Neural cell (in vitro differentiated cells): ENCODE data around the gene PERM1. TPM values are rescaled to one million over a fixed set of nuclear protein-coding genes. Genes with fewer than 3 reads are reported as not detected.

Experiments
- H2AFZ ChIP-seq: fragments of 200-600, 300-800 bp; sonication (generic), shearing (Covaris generic); 2 replicates; pipeline ENCODE4 v1.6.0; 2014; ENCODE audit warnings: low read depth, mild to moderate bottlenecking, antibody characterized with exemption, low read length, moderate library complexity
- H3F3A ChIP-seq: fragments of 200-600 bp; shearing (Covaris generic); 2 replicates; pipeline ENCODE4 v1.6.1; 2016; ENCODE audit warnings: mild to moderate bottlenecking, moderate library complexity, mixed read lengths, antibody characterized with exemption, low read length; ENCODE audit not compliant: insufficient read depth, poor library complexity, severe bottlenecking
- H3K27ac ChIP-seq: fragments of 200-600, 300-800 bp; sonication (generic), shearing (Covaris generic); 2 replicates; pipeline ENCODE4 v1.5.1; 2014; ENCODE audit warnings: mild to moderate bottlenecking, low read length, moderate library complexity
- H3K27me3 ChIP-seq: fragments of 300-800, 200-600 bp; sonication (generic), shearing (Covaris generic); 2 replicates; pipeline ENCODE4 v1.6.0; 2014; ENCODE audit warnings: mild to moderate bottlenecking, low read depth, low read length, moderate library complexity; ENCODE audit not compliant: insufficient read depth
- H3K36me3 ChIP-seq: fragments of 300-800, 200-600 bp; sonication (generic), shearing (Covaris generic); 2 replicates; pipeline ENCODE4 v1.5.1; 2014; ENCODE audit warnings: mild to moderate bottlenecking, antibody characterized with exemption, low read length, moderate library complexity; ENCODE audit not compliant: insufficient read depth
- H3K4me2 ChIP-seq: fragments of 300-800, 200-600 bp; sonication (generic), shearing (Covaris generic); 2 replicates; pipeline ENCODE4 v1.6.0; 2014; ENCODE audit warnings: mild to moderate bottlenecking, low read length
- H3K4me3 ChIP-seq: fragments of 300-800, 200-600 bp; sonication (generic), shearing (Covaris generic); 2 replicates; pipeline ENCODE4 v1.5.1; 2014; ENCODE audit warnings: mild to moderate bottlenecking, low read length, moderate library complexity
- H3K79me2 ChIP-seq: fragments of 200-600 bp; shearing (Covaris generic); replicated peaks from 2 replicates; pipeline ENCODE4 v1.6.0; 2014; ENCODE audit warnings: mild to moderate bottlenecking, low read length, moderate library complexity; ENCODE audit not compliant: insufficient read depth
- H3K9ac ChIP-seq: fragments of 300-800, 200-600 bp; sonication (generic), shearing (Covaris generic); 2 replicates; pipeline ENCODE4 v1.6.1; 2016; ENCODE audit warnings: mild to moderate bottlenecking, low read length, mixed read lengths
- H3K9me2 ChIP-seq: fragments of 200-600 bp; shearing (Covaris generic); 2 replicates; pipeline ENCODE4 v1.6.1; 2016; ENCODE audit warnings: mild to moderate bottlenecking, low read length, mixed read lengths; ENCODE audit not compliant: insufficient read depth
- H3K9me3 ChIP-seq: fragments of 200-600, 300-800 bp; sonication (generic), shearing (Covaris generic); 2 replicates; pipeline ENCODE4 v1.6.1; 2016; ENCODE audit warnings: mild to moderate bottlenecking, mixed run types, low read length, moderate library complexity, mixed read lengths
- H4K20me1 ChIP-seq: fragments of 200-600 bp; shearing (Covaris generic); 2 replicates; pipeline ENCODE4 v1.6.1; 2016; ENCODE audit warnings: mild to moderate bottlenecking, mixed run types; ENCODE audit not compliant: insufficient read depth
- EP300 ChIP-seq: fragments of 450-650 bp; conservative IDR thresholded peaks from 2 replicates; pipeline ENCODE4 v1.6.1; 2014; ENCODE audit warnings: antibody characterized with exemption, mild to moderate bottlenecking, moderate library complexity; ENCODE audit not compliant: poor library complexity, severe bottlenecking
- EZH2 ChIP-seq: fragments of 200-600, 300-800 bp; shearing (Covaris generic), sonication (generic); IDR thresholded peaks from 2 replicates; pipeline ENCODE4 v1.6.1; 2014; ENCODE audit warnings: antibody characterized with exemption, low read length, borderline replicate concordance, mild to moderate bottlenecking; ENCODE audit not compliant: insufficient read depth, poor library complexity, severe bottlenecking
- MXI1 ChIP-seq: fragments of 450-650 bp; conservative IDR thresholded peaks from 2 replicates; pipeline ENCODE4 v1.6.1; 2014; ENCODE audit warnings: antibody characterized with exemption, mild to moderate bottlenecking; ENCODE audit not compliant: poor library complexity, severe bottlenecking
- POLR2AphosphoS5 ChIP-seq: IDR thresholded peaks from 2 replicates; pipeline ENCODE4 v1.6.1; 2012
- RAD21 ChIP-seq: fragments of 450-650 bp; conservative IDR thresholded peaks from 2 replicates; pipeline ENCODE4 v1.6.1; 2014; ENCODE audit warnings: antibody characterized with exemption, mild to moderate bottlenecking, moderate library complexity
- REST ChIP-seq: IDR thresholded peaks from 2 replicates; pipeline ENCODE4 v1.6.1; 2012; ENCODE audit warnings: borderline replicate concordance
- SMC3 ChIP-seq: fragments of 450-650 bp; conservative IDR thresholded peaks from 2 replicates; pipeline ENCODE4 v1.6.1; 2014; ENCODE audit warnings: antibody characterized with exemption, mild to moderate bottlenecking, moderate library complexity; ENCODE audit not compliant: poor library complexity
- TAF1 ChIP-seq: IDR thresholded peaks from 2 replicates; pipeline ENCODE4 v1.6.1; 2012; ENCODE audit warnings: low read depth
- polyA plus RNA-seq: library from polyadenylated mRNA; depleted of rRNA; stranded (reverse); fragments of >200 nt; gene quantifications from 2 replicates; pipeline ENCODE4 v1.2.3, GENCODE V29; 2014
- TF ChIP-seq, protein P1 (sequence below): fragments of 450-650 bp; IDR thresholded peaks from 2 replicates; pipeline ENCODE4 v1.5.1; 2014; ENCODE audit warnings: antibody characterized with exemption, mild to moderate bottlenecking, moderate library complexity; ENCODE audit not compliant: poor library complexity, severe bottlenecking

Gene PERM1
- polyA plus RNA-seq, 1 donor from 2014 or later, result not detected

GRCh38 chr1:1006305-1007159 lies 24.6 kb upstream of the PERM1 start:
- TF ChIP-seq, protein P1, sequence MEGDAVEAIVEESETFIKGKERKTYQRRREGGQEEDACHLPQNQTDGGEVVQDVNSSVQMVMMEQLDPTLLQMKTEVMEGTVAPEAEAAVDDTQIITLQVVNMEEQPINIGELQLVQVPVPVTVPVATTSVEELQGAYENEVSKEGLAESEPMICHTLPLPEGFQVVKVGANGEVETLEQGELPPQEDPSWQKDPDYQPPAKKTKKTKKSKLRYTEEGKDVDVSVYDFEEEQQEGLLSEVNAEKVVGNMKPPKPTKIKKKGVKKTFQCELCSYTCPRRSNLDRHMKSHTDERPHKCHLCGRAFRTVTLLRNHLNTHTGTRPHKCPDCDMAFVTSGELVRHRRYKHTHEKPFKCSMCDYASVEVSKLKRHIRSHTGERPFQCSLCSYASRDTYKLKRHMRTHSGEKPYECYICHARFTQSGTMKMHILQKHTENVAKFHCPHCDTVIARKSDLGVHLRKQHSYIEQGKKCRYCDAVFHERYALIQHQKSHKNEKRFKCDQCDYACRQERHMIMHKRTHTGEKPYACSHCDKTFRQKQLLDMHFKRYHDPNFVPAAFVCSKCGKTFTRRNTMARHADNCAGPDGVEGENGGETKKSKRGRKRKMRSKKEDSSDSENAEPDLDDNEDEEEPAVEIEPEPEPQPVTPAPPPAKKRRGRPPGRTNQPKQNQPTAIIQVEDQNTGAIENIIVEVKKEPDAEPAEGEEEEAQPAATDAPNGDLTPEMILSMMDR, result no peak
- no peak for TF ChIP-seq REST
- TF ChIP-seq SMC3, result no peak
- no peak for TF ChIP-seq EP300
- TF ChIP-seq RAD21, result no peak
- no peak for TF ChIP-seq EZH2
- TF ChIP-seq POLR2AphosphoS5, result no peak
- no peak for TF ChIP-seq TAF1
- TF ChIP-seq MXI1, result no peak
- no peaks in the 10 kb centered on the region for H4K20me1 ChIP-seq
- no peak overlapping the region for H3K27ac ChIP-seq
- peaks cover 4% of the 10 kb centered on the region for H3K79me2 ChIP-seq
- H3K36me3 ChIP-seq, result no peaks in the 10 kb centered on the region
- no peak overlapping the region for H3K4me2 ChIP-seq
- no peak overlapping the region for H3K4me3 ChIP-seq
- no peak overlapping the region for H3K9ac ChIP-seq
- no peaks in the 10 kb centered on the region for H3K9me2 ChIP-seq
- H3K9me3 ChIP-seq, result no peaks in the 10 kb centered on the region
- no peak overlapping the region for H2AFZ ChIP-seq
- H3K27me3 ChIP-seq, result no peaks in the 10 kb centered on the region
- no peaks in the 10 kb centered on the region for H3F3A ChIP-seq

DNA sequence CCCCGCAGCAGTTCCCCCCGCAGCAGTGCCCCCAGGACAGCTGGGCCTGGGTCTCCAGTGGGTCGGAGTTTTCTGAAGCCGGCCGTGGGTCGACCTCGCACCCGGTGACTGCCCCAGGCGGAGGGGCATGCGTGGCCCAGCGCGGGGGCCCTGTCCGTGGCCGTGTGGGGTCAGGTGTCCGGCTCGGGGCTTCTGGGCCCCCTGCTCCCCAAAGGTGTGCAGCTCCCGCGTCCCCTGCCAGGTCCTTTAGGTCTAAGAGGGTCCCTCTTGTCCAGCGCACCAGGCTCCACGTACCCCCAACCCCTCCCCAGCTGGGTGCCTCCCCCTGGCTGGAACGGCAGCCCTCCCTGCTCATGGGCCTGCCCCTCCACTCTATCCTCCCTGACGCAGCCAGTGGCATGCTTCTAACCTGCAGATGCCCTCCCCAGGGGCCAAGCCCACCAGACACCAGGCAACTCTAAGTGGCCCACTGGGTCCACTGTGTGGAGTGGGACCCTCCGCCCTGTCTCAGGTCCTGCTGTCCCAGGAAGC lies 23.9 kb upstream of the PERM1 start:
- no peak overlapping the region for H3K4me3 ChIP-seq
- H3K9me3 ChIP-seq, result no peaks in the 10 kb centered on the region
- H3K79me2 ChIP-seq, result peaks cover 4% of the 10 kb centered on the region
- H4K20me1 ChIP-seq, result no peaks in the 10 kb centered on the region
- TF ChIP-seq EP300 (no peak), EZH2 (no peak), POLR2AphosphoS5 (no peak), RAD21 (no peak), SMC3 (no peak), TAF1 (no peak), REST (no peak), MXI1 (no peak)
- TF ChIP-seq, protein P1, result no peak
- no peaks in the 10 kb centered on the region for H3K36me3 ChIP-seq
- no peak overlapping the region for H3K9ac ChIP-seq
- no peaks in the 10 kb centered on the region for H3F3A ChIP-seq
- no peak overlapping the region for H2AFZ ChIP-seq
- no peaks in the 10 kb centered on the region for H3K27me3 ChIP-seq
- H3K4me2 ChIP-seq, result no peak overlapping the region
- no peak overlapping the region for H3K27ac ChIP-seq
- no peaks in the 10 kb centered on the region for H3K9me2 ChIP-seq
